HEK293 (cell line): Measurements from ENCODE around the gene LTO1.

Experiments
- EGR2 ChIP-seq: fragments of 450-650 bp; formaldehyde crosslinking; IDR thresholded peaks from 2 replicates; pipeline ENCODE4 v1.5.1; 2016; ENCODE audit warnings: low read depth, missing biosample characterization, missing genetic modification characterization
- GLIS1 ChIP-seq: fragments of 450-650 bp; formaldehyde crosslinking; IDR thresholded peaks from 2 replicates; pipeline ENCODE4 v1.5.1; 2016; ENCODE audit warnings: missing biosample characterization, missing genetic modification characterization
- GLIS2 ChIP-seq: fragments of 450-650 bp; formaldehyde crosslinking; IDR thresholded peaks from 2 replicates; pipeline ENCODE4 v1.5.1; 2016; ENCODE audit warnings: missing biosample characterization, missing genetic modification characterization
- KLF1 ChIP-seq: fragments of 450-650 bp; formaldehyde crosslinking; IDR thresholded peaks from 2 replicates; pipeline ENCODE4 v1.5.1; 2016; ENCODE audit warnings: missing biosample characterization, missing genetic modification characterization
- KLF10 ChIP-seq: fragments of 450-650 bp; IDR thresholded peaks from 2 replicates; pipeline ENCODE4 v1.5.1; 2018; ENCODE audit warnings: missing biosample characterization, mild to moderate bottlenecking, missing genetic modification characterization
- KLF8 ChIP-seq: fragments of 450-650 bp; formaldehyde crosslinking; IDR thresholded peaks from 2 replicates; pipeline ENCODE4 v1.5.1; 2016; ENCODE audit warnings: missing biosample characterization, missing genetic modification characterization
- MEIS1 ChIP-seq: sonication (generic); formaldehyde crosslinking; IDR thresholded peaks from 2 replicates; pipeline ENCODE4 v1.8.1; 2022; ENCODE audit warnings: missing genetic modification reagents, mild to moderate bottlenecking, borderline replicate concordance
- MYNN ChIP-seq: fragments of 450-650 bp; formaldehyde crosslinking; IDR thresholded peaks from 2 replicates; pipeline ENCODE4 v1.5.1; 2016; ENCODE audit warnings: missing biosample characterization, missing genetic modification characterization, borderline replicate concordance
- PRDM1 ChIP-seq: fragments of 450-650 bp; formaldehyde crosslinking; IDR thresholded peaks from 2 replicates; pipeline ENCODE4; 2016; ENCODE audit warnings: missing biosample characterization, missing genetic modification characterization
- REPIN1 ChIP-seq: fragments of 450-650 bp; formaldehyde crosslinking; IDR thresholded peaks from 2 replicates; pipeline ENCODE4 v1.5.1; 2017; ENCODE audit warnings: missing biosample characterization, missing genetic modification characterization, low read depth
- REST ChIP-seq: fragments of 450-650 bp; formaldehyde crosslinking; IDR thresholded peaks from 2 replicates; pipeline ENCODE4 v1.5.1; 2016; ENCODE audit warnings: missing biosample characterization, missing genetic modification characterization
- SP2 ChIP-seq: fragments of 450-650 bp; formaldehyde crosslinking; IDR thresholded peaks from 2 replicates; pipeline ENCODE4 v1.5.1; 2016; ENCODE audit warnings: missing biosample characterization, missing genetic modification characterization
- YY1 ChIP-seq: fragments of 450-650 bp; formaldehyde crosslinking; IDR thresholded peaks from 2 replicates; pipeline ENCODE4 v1.5.1; 2018; ENCODE audit warnings: missing biosample characterization, missing genetic modification characterization
- ZBTB17 ChIP-seq: fragments of 450-650 bp; formaldehyde crosslinking; IDR thresholded peaks from 2 replicates; pipeline ENCODE4 v1.5.1; 2016; ENCODE audit warnings: missing biosample characterization, missing genetic modification characterization
- ZFHX2 ChIP-seq: fragments of 450-650 bp; formaldehyde crosslinking; conservative IDR thresholded peaks from 2 replicates; pipeline ENCODE4 v1.5.1; 2016; ENCODE audit warnings: missing biosample characterization, missing genetic modification characterization
- ZIC2 ChIP-seq: fragments of 450-650 bp; formaldehyde crosslinking; IDR thresholded peaks from 2 replicates; pipeline ENCODE4 v1.5.1; 2016; ENCODE audit warnings: missing biosample characterization, missing genetic modification characterization
- ZNF114 ChIP-seq: fragments of 450-650 bp; formaldehyde crosslinking; IDR thresholded peaks from 2 replicates; pipeline ENCODE4 v1.5.0; 2017; ENCODE audit warnings: missing biosample characterization, missing genetic modification characterization
- ZNF140 ChIP-seq: fragments of 450-650 bp; formaldehyde crosslinking; IDR thresholded peaks from 2 replicates; pipeline ENCODE4 v1.5.1; 2016; ENCODE audit warnings: missing biosample characterization, missing genetic modification characterization
- ZNF223 ChIP-seq: fragments of 450-650 bp; formaldehyde crosslinking; IDR thresholded peaks from 2 replicates; pipeline ENCODE4 v1.5.1; 2016; ENCODE audit warnings: missing biosample characterization, missing genetic modification characterization
- ZNF292 ChIP-seq: fragments of 450-650 bp; formaldehyde crosslinking; IDR thresholded peaks from 2 replicates; pipeline ENCODE4 v1.5.1; 2016; ENCODE audit warnings: low read depth, missing biosample characterization, missing genetic modification characterization, borderline replicate concordance
- ZNF354C ChIP-seq: fragments of 450-650 bp; formaldehyde crosslinking; IDR thresholded peaks from 2 replicates; pipeline ENCODE4 v1.5.1; 2016; ENCODE audit warnings: missing biosample characterization, missing genetic modification characterization, low read depth, borderline replicate concordance
- ZNF404 ChIP-seq: fragments of 450-650 bp; formaldehyde crosslinking; IDR thresholded peaks from 2 replicates; pipeline ENCODE4 v1.5.1; 2017; ENCODE audit warnings: missing biosample characterization, missing genetic modification characterization
- ZNF449 ChIP-seq: fragments of 450-650 bp; formaldehyde crosslinking; IDR thresholded peaks from 2 replicates; pipeline ENCODE4 v1.5.1; 2017; ENCODE audit warnings: missing biosample characterization, mild to moderate bottlenecking, missing genetic modification characterization, moderate library complexity
- ZNF501 ChIP-seq: fragments of 450-650 bp; formaldehyde crosslinking; IDR thresholded peaks from 2 replicates; pipeline ENCODE4 v1.5.1; 2016; ENCODE audit warnings: missing biosample characterization, missing genetic modification characterization
- ZNF529 ChIP-seq: fragments of 450-650 bp; formaldehyde crosslinking; IDR thresholded peaks from 2 replicates; pipeline ENCODE4 v1.5.1; 2017; ENCODE audit warnings: missing genetic modification characterization, missing biosample characterization; ENCODE audit not compliant: insufficient replicate concordance
- ZNF530 ChIP-seq: fragments of 450-650 bp; formaldehyde crosslinking; IDR thresholded peaks from 2 replicates; pipeline ENCODE4 v1.5.1; 2016; ENCODE audit warnings: low read depth, missing biosample characterization, missing genetic modification characterization
- ZNF600 ChIP-seq: fragments of 450-650 bp; formaldehyde crosslinking; IDR thresholded peaks from 2 replicates; pipeline ENCODE4 v1.5.1; 2016; ENCODE audit warnings: missing biosample characterization, missing genetic modification characterization
- ZNF621 ChIP-seq: fragments of 450-650 bp; formaldehyde crosslinking; IDR thresholded peaks from 2 replicates; pipeline ENCODE4 v1.5.1; 2017; ENCODE audit warnings: missing biosample characterization, missing genetic modification characterization
- ZNF626 ChIP-seq: fragments of 450-650 bp; sonication (Bioruptor Pico); formaldehyde crosslinking; IDR thresholded peaks from 2 replicates; pipeline ENCODE4 v1.5.1; 2018; ENCODE audit warnings: missing biosample characterization, missing genetic modification characterization, inconsistent platforms
- ZNF677 ChIP-seq: fragments of 450-650 bp; IDR thresholded peaks from 2 replicates; pipeline ENCODE4 v1.5.0; 2018; ENCODE audit warnings: missing biosample characterization, mild to moderate bottlenecking, missing genetic modification characterization, moderate library complexity
- ZNF792 ChIP-seq: fragments of 450-650 bp; formaldehyde crosslinking; IDR thresholded peaks from 2 replicates; pipeline ENCODE4 v1.5.1; 2016; ENCODE audit warnings: missing biosample characterization, missing genetic modification characterization
- ZNF830 ChIP-seq: fragments of 450-650 bp; IDR thresholded peaks from 2 replicates; pipeline ENCODE4 v1.5.0; 2018; ENCODE audit warnings: missing biosample characterization, missing genetic modification characterization, low read depth, mild to moderate bottlenecking, moderate library complexity
- ZNF837 ChIP-seq: fragments of 450-650 bp; formaldehyde crosslinking; IDR thresholded peaks from 2 replicates; pipeline ENCODE4 v1.5.1; 2016; ENCODE audit warnings: missing biosample characterization, missing genetic modification characterization
- ZSCAN23 ChIP-seq: fragments of 450-650 bp; formaldehyde crosslinking; IDR thresholded peaks from 2 replicates; pipeline ENCODE4 v1.5.1; 2016; ENCODE audit warnings: missing biosample characterization, missing genetic modification characterization
- ZSCAN4 ChIP-seq: fragments of 450-650 bp; formaldehyde crosslinking; IDR thresholded peaks from 2 replicates; pipeline ENCODE4 v1.5.1; 2017; ENCODE audit warnings: missing biosample characterization, missing genetic modification characterization

LTO1 gene

GRCh38 chr11:69638941-69639681, 36.0 kb downstream of the LTO1 start (continued):
- TF ChIP-seq ZNF449 (tag by site-specific recombination) = no peak
- peak; percentile 54 for TF ChIP-seq GLIS2
- TF ChIP-seq ZSCAN23 = no peak
- TF ChIP-seq ZNF404 (tag by site-specific recombination) = no peak
- peak; percentile 49; the same call in 1 of the 2 replicates for TF ChIP-seq KLF1
- TF ChIP-seq YY1 (tag by site-specific recombination) = no peak
- no peak for TF ChIP-seq ZNF830 (tag by site-specific recombination)
- TF ChIP-seq KLF10 (tag by site-specific recombination) = 0 out of 2 replicates have a peak, but pooled peaks have one; percentile 34
- peak; percentile 36 for TF ChIP-seq GLIS1 (tag by site-specific recombination)
- TF ChIP-seq ZIC2 (tag by site-specific recombination) = peak; percentile 39; the same call in 1 of the 2 replicates
- TF ChIP-seq REPIN1 (tag by site-specific recombination) = no peak
- TF ChIP-seq ZNF292 (tag by site-specific recombination) = no peak
- TF ChIP-seq ZSCAN4 (tag by site-specific recombination) = no peak
- TF ChIP-seq ZNF140 (tag by site-specific recombination) = no peak
- no peak for TF ChIP-seq ZNF354C (tag by site-specific recombination)
- TF ChIP-seq ZNF501 (tag by site-specific recombination) = no peak
- TF ChIP-seq ZNF529 = no peak
- no peak for TF ChIP-seq REST (tag by site-specific recombination)
- no peak for TF ChIP-seq ZNF626 (tag by site-specific recombination)
- TF ChIP-seq ZNF792 (tag by site-specific recombination) = no peak
- no peak for TF ChIP-seq ZNF223
- no peak for TF ChIP-seq ZNF837
- no peak for TF ChIP-seq ZNF621
- peak; percentile 46; the same call in 1 of the 2 replicates for TF ChIP-seq EGR2
- peak; percentile 41; the same call in 1 of the 2 replicates for TF ChIP-seq ZBTB17 (tag by site-specific recombination)
- no peak for TF ChIP-seq ZNF114 (tag by site-specific recombination)
- peak; percentile 82; the same call in 1 of the 2 replicates for TF ChIP-seq MEIS1 (CRISPR knock-in tag)
- TF ChIP-seq MYNN = no peak
- TF ChIP-seq PRDM1 (tag by site-specific recombination) = no peak
- TF ChIP-seq ZNF677 (tag by site-specific recombination) = no peak
- TF ChIP-seq ZFHX2 (tag by site-specific recombination) = peak; percentile 67; the same call in 1 of the 2 replicates
- TF ChIP-seq SP2 = peak; percentile 59
- no peak for TF ChIP-seq ZNF530
- no peak for TF ChIP-seq KLF8 (tag by site-specific recombination)
- peak; percentile 66; the same call in 1 of the 2 replicates for TF ChIP-seq ZNF600 (tag by site-specific recombination)
